Measurements from ENCODE around the gene GPC1. TPM values are rescaled to one million over a fixed set of nuclear protein-coding genes. Genes with fewer than 3 reads are reported as not detected.

The GPC1 gene
- total and polyA plus RNA-seq, 2 donors (not counting 1 experiment from before 2014, with no cell fraction given) = 1.2 to 3.3 TPM

GRCh38 chr2:240440704-240441320 lies 5.3 kb downstream of the GPC1 start:
- peaks cover 15% of the 10 kb centered on the region for H4K20me1 ChIP-seq (ENCODE audit: control insufficient read depth, insufficient read depth, low read length, poor library complexity, severe bottlenecking)
- 88% methylated on average over 17 of the region's 18 CpGs for WGBS (ENCODE audit: insufficient coverage)
- peaks cover 0 to 17% (median 0%) of the 10 kb centered on the region in 3 donors for H3K9me3 ChIP-seq (ENCODE audit: control extremely low read depth in 1 of 3, control insufficient read depth in 2 of 3, insufficient read depth in 1 of 3, low read length in 2 of 3)
- intact Hi-C loops (cut with micrococcal nuclease) = no loop called here
- peaks cover 0 to 39% (median 13%) of the 10 kb centered on the region in 4 experiments for H3K27me3 ChIP-seq (replicated peaks in 1 of 4; ENCODE audit: control extremely low read depth in 1 of 4, control insufficient read depth in 3 of 4, insufficient read depth in 4 of 4, low read length in 3 of 4)
- no peak overlapping the region for H2AFZ ChIP-seq (ENCODE audit: insufficient read depth, low read depth, low read length, poor library complexity, severe bottlenecking)
- H3K36me3 ChIP-seq (replicated peaks in 1 of 2; ENCODE audit: control extremely low read depth in 1 of 2, control insufficient read depth in 1 of 2, extremely low read depth in 1 of 2, insufficient read depth in 2 of 2, low read length in 1 of 2) = no peaks in the 10 kb centered on the region
- no peaks in the 10 kb centered on the region for H3K9me3 Mint-ChIP-seq (ENCODE audit: insufficient read depth)
- TF ChIP-seq, protein P1, sequence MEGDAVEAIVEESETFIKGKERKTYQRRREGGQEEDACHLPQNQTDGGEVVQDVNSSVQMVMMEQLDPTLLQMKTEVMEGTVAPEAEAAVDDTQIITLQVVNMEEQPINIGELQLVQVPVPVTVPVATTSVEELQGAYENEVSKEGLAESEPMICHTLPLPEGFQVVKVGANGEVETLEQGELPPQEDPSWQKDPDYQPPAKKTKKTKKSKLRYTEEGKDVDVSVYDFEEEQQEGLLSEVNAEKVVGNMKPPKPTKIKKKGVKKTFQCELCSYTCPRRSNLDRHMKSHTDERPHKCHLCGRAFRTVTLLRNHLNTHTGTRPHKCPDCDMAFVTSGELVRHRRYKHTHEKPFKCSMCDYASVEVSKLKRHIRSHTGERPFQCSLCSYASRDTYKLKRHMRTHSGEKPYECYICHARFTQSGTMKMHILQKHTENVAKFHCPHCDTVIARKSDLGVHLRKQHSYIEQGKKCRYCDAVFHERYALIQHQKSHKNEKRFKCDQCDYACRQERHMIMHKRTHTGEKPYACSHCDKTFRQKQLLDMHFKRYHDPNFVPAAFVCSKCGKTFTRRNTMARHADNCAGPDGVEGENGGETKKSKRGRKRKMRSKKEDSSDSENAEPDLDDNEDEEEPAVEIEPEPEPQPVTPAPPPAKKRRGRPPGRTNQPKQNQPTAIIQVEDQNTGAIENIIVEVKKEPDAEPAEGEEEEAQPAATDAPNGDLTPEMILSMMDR (IDR thresholded peaks at IDR 0.05) = no peak
- no peak for TF ChIP-seq EZH2 (IDR thresholded peaks at IDR 0.05; ENCODE audit: borderline replicate concordance, insufficient read depth, low read depth, low read length, poor library complexity, severe bottlenecking)
- no peak overlapping the region for H3K4me3 Mint-ChIP-seq
- no peak overlapping the region for H3K4me2 ChIP-seq (replicated peaks; ENCODE audit: low read depth, low read length, poor library complexity, severe bottlenecking)
- H3K9ac ChIP-seq (ENCODE audit: low read length) = no peak overlapping the region
- ChIA-PET POLR2A (no interaction called here), CTCF (interaction anchor here (0.5 to 1.1 kb wide), 2 partner anchors 25 to 40 kb away, joined by 3 read pairs; no protein-coding TSS in a partner anchor)
- DNase-seq (no peak), ATAC-seq (ENCODE audit: low read depth) (no peak)
- no peaks in the 10 kb centered on the region for H3K79me2 ChIP-seq (ENCODE audit: control insufficient read depth, insufficient read depth, low read length)
- peaks cover 18 to 23% of the 10 kb centered on the region in 2 donors for H3K4me1 ChIP-seq (ENCODE audit: control insufficient read depth in 2 of 2, insufficient read depth in 2 of 2, low read length in 2 of 2)
- peaks cover 11% of the 10 kb centered on the region for H3K27me3 Mint-ChIP-seq
- H3K27ac ChIP-seq (ENCODE audit: low read length in 2 of 2) = no peak overlapping the region
- H3K27ac Mint-ChIP-seq = no peak overlapping the region
- no peak overlapping the region for H3K4me3 ChIP-seq (ENCODE audit: control extremely low read depth in 1 of 5, extremely low read depth in 1 of 5, insufficient read depth in 1 of 5, low read depth in 2 of 5, low read length in 4 of 5)
- H3K4me1 Mint-ChIP-seq = peaks cover 8% of the 10 kb centered on the region

DNA sequence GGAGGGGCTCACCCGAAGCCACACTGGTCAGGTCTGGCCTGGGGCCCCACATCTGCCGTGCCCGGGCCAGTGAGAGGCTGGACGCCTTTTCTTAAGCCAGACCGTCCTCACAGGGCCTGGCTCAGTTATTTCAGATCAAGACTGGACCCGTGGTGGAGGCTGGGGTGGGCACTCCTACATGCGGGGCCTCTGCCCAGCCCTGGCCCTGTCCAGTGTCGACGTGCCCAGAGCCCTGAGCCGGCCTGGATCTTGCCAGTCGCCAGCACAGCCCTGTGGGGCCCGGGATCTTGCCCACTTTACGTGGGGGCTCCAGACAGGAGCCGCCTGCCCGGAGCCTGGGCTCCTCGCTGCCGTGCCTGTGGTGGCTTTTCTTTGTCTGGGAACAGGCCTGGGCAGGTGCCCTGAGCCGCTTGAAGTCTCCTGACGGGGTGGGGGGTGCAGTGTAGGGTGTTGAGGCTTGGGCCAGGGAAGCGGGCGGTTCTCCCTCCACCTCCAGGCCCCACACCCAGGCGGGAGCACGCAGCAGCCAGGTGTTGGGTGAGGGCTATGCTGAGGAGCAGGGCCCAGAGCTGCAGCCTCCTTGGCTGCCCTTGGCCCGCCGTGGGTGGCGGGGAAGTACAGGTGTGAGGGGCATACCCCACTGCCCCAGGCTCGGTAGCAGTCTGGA lies 6.0 kb downstream of the GPC1 start:
- TF ChIP-seq, protein P1 (IDR thresholded peaks at IDR 0.05) = no peak
- no peak for TF ChIP-seq EZH2 (IDR thresholded peaks at IDR 0.05; ENCODE audit: borderline replicate concordance, insufficient read depth, low read depth, low read length, poor library complexity, severe bottlenecking)
- WGBS (ENCODE audit: insufficient coverage) = 86% methylated on average over 19 of the region's 27 CpGs
- Mint-ChIP-seq H3K4me1 (peaks cover 8% of the 10 kb centered on the region), H3K27ac (no peak overlapping the region), H3K4me3 (no peak overlapping the region), H3K9me3 (ENCODE audit: insufficient read depth) (no peaks in the 10 kb centered on the region), H3K27me3 (peaks cover 13% of the 10 kb centered on the region)
- intact Hi-C loops (cut with micrococcal nuclease) = no loop called here
- H3K4me1 ChIP-seq (ENCODE audit: control insufficient read depth in 2 of 2, insufficient read depth in 2 of 2, low read length in 2 of 2) = peaks cover 17 to 19% of the 10 kb centered on the region in 2 donors
- peaks cover 0 to 17% (median 0%) of the 10 kb centered on the region in 3 donors for H3K9me3 ChIP-seq (ENCODE audit: control extremely low read depth in 1 of 3, control insufficient read depth in 2 of 3, insufficient read depth in 1 of 3, low read length in 2 of 3)
- H3K27ac ChIP-seq (ENCODE audit: low read length in 2 of 2) = no peak overlapping the region
- H3K4me2 ChIP-seq (replicated peaks; ENCODE audit: low read depth, low read length, poor library complexity, severe bottlenecking) = no peak overlapping the region
- peaks cover 15% of the 10 kb centered on the region for H4K20me1 ChIP-seq (ENCODE audit: control insufficient read depth, insufficient read depth, low read length, poor library complexity, severe bottlenecking)
- DNase-seq (no peak), ATAC-seq (ENCODE audit: low read depth) (no peak)
- H3K9ac ChIP-seq (ENCODE audit: low read length) = no peak overlapping the region
- H2AFZ ChIP-seq (ENCODE audit: insufficient read depth, low read depth, low read length, poor library complexity, severe bottlenecking) = no peak overlapping the region
- POLR2A ChIA-PET = no interaction called here
- H3K27me3 ChIP-seq (replicated peaks in 1 of 4; ENCODE audit: control extremely low read depth in 1 of 4, control insufficient read depth in 3 of 4, insufficient read depth in 4 of 4, low read length in 3 of 4) = peaks cover 0 to 38% (median 13%) of the 10 kb centered on the region in 4 experiments
- H3K4me3 ChIP-seq (ENCODE audit: control extremely low read depth in 1 of 5, extremely low read depth in 1 of 5, insufficient read depth in 1 of 5, low read depth in 2 of 5, low read length in 4 of 5) = no peak overlapping the region
- H3K36me3 ChIP-seq (replicated peaks in 1 of 2; ENCODE audit: control extremely low read depth in 1 of 2, control insufficient read depth in 1 of 2, extremely low read depth in 1 of 2, insufficient read depth in 2 of 2, low read length in 1 of 2) = no peaks in the 10 kb centered on the region
- no peaks in the 10 kb centered on the region for H3K79me2 ChIP-seq (ENCODE audit: control insufficient read depth, insufficient read depth, low read length)
- CTCF ChIA-PET = no interaction called here
